Calu3 (cell line): ENCODE results near the gene KRT31. TPM values are rescaled to one million over a fixed set of nuclear protein-coding genes. Genes with fewer than 3 reads are reported as not detected.

Source experiments
- BruUV-seq: library from RNA; stranded (reverse); fragments of 400-500 nt; replicated peaks from 2 replicates; lab custom pipeline; 2021; lab: Mats Ljungman, UMichigan
- CTCF ChIA-PET: fragments of 300-600 bp; sonication (Branson Sonifier 250); formaldehyde crosslinking; loops from one replicate; lab custom pipeline; 2022; ENCODE audit warnings: antibody characterized with exemption; lab: Charles Lee
- DNase-seq: peaks from one replicate; pipeline ENCODE4 v3.0.0; 2022
- H3K27ac Mint-ChIP-seq: one replicate; pipeline ENCODE4 v1.8.0; 2022; ENCODE audit warnings: mixed read lengths; ENCODE audit not compliant: unreplicated experiment
- H3K27me3 Mint-ChIP-seq: one replicate; pipeline ENCODE4 v1.8.0; 2022; ENCODE audit warnings: mixed read lengths; ENCODE audit not compliant: unreplicated experiment
- H3K36me3 Mint-ChIP-seq: one replicate; pipeline ENCODE4 v1.8.0; 2022; ENCODE audit warnings: mild to moderate bottlenecking, moderate library complexity, mixed read lengths; ENCODE audit not compliant: insufficient read depth, unreplicated experiment
- H3K4me1 Mint-ChIP-seq: one replicate; pipeline ENCODE4 v1.8.0; 2022; ENCODE audit warnings: mild to moderate bottlenecking, low read depth, mixed read lengths; ENCODE audit not compliant: unreplicated experiment
- H3K4me3 Mint-ChIP-seq: one replicate; pipeline ENCODE4 v1.8.0; 2022; ENCODE audit warnings: mild to moderate bottlenecking, low read depth, moderate library complexity, mixed read lengths; ENCODE audit not compliant: unreplicated experiment
- H3K9me3 Mint-ChIP-seq: one replicate; pipeline ENCODE4 v1.8.0; 2022; ENCODE audit warnings: low read depth, mixed read lengths; ENCODE audit not compliant: unreplicated experiment
- CTCF ChIP-seq: fragments of 200-600 bp; IDR thresholded peaks from one replicate; pipeline ENCODE4 v1.8.0; 2022; ENCODE audit warnings: antibody characterized with exemption; ENCODE audit not compliant: unreplicated experiment
- intact Hi-C: fragments of 100-400 bp; cut with micrococcal nuclease; formaldehyde crosslinking; loops from one replicate; pipeline ENCODE4 v1.10.0; 2022; ENCODE audit not compliant: unreplicated experiment
- total RNA-seq: library from RNA; stranded (reverse); gene quantifications from 2 replicates; pipeline ENCODE4 v1.2.3, GENCODE V29; 2022

The KRT31 gene
- total RNA-seq, 1 experiment from 2014 or later: not detected

DNA sequence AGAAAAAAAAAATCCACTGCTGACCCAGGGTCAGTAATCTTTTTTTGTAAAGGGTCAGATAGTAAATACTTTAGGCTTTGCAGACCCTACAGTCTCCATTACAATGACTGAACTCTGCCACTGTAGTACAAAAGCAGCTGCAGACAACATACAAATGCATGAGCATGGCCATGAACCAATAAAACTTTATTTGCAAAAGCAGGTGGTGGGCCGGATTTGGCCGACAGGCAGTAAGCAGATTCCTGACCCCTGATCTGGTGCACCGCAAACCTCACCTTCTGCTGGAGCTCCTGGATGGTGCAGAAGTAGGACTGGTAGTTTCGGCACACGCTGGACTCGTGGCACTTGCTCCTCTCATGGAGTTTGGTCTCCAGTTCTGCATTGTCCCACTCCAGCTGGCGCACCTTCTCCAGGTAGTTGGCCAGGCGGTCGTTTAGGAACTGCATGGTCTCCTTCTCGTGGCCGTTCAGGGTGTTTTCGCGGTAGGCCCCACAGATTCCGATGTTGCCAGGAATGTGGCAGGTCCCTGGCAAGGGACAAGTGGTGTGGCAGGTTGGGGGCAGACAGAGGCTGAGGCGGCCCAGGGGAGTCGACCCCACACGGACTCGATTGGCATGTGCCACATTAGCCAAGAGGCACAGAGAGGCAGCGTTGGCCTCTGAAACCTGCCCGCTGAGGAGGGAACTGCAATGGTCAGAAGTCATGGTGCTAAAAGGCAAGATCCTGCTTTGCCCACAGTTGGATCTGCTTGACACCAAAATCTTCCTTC, 13.8 kb upstream of the KRT31 start:
- no peaks in the 10 kb centered on the region for H3K36me3 Mint-ChIP-seq
- DNase-seq: no peak
- no peaks in the 10 kb centered on the region for H3K27me3 Mint-ChIP-seq
- H3K4me1 Mint-ChIP-seq: peaks cover 33% of the 10 kb centered on the region
- H3K27ac Mint-ChIP-seq: no peak overlapping the region
- no peak for TF ChIP-seq CTCF
- no peaks in the 10 kb centered on the region for H3K9me3 Mint-ChIP-seq
- CTCF ChIA-PET: interaction anchor here (0.7 kb wide), 1 partner anchor 122 kb away, joined by 6 read pairs; no protein-coding TSS in a partner anchor
- intact Hi-C loops: loop anchor here (10.0 kb wide), 2 partner anchors 84 to 254 kb away; no protein-coding TSS in a partner anchor
- H3K4me3 Mint-ChIP-seq: no peak overlapping the region
- no TSS peak for BruUV-seq

- Mint-ChIP-seq H3K27me3 (no peaks in the 10 kb centered on the region), H3K36me3 (peaks cover 11% of the 10 kb centered on the region), H3K4me1 (peaks cover 41% of the 10 kb centered on the region), H3K4me3 (no peak overlapping the region), H3K27ac (no peak overlapping the region), H3K9me3 (no peaks in the 10 kb centered on the region)
- CTCF ChIA-PET: interaction anchor here (1.3 to 3.1 kb wide), 3 partner anchors 10 to 258 kb away, joined by 3 to 13 read pairs (median 3); no protein-coding TSS in a partner anchor
- no TSS peak for BruUV-seq
- intact Hi-C loops: no loop called here
- no peak for DNase-seq
- no peak for TF ChIP-seq CTCF
Observed at GRCh38 chr17:41407226-41407625, 9.8 kb upstream of the KRT31 start.

- Mint-ChIP-seq H3K9me3 (no peaks in the 10 kb centered on the region), H3K36me3 (peaks cover 11% of the 10 kb centered on the region), H3K27me3 (no peaks in the 10 kb centered on the region), H3K4me1 (peaks cover 44% of the 10 kb centered on the region), H3K4me3 (no peak overlapping the region), H3K27ac (no peak overlapping the region)
- BruUV-seq: no TSS peak
- peak; percentile 47 for DNase-seq
- intact Hi-C loops: no loop called here
- CTCF ChIA-PET: interaction anchor here (0.9 to 4.6 kb wide), 4 partner anchors 11 to 504 kb away, joined by 3 to 48 read pairs (median 22); no protein-coding TSS in a partner anchor
- TF ChIP-seq CTCF: no peak
Observed at GRCh38 chr17:41406205-41406604, 8.8 kb upstream of the KRT31 start.

DNA sequence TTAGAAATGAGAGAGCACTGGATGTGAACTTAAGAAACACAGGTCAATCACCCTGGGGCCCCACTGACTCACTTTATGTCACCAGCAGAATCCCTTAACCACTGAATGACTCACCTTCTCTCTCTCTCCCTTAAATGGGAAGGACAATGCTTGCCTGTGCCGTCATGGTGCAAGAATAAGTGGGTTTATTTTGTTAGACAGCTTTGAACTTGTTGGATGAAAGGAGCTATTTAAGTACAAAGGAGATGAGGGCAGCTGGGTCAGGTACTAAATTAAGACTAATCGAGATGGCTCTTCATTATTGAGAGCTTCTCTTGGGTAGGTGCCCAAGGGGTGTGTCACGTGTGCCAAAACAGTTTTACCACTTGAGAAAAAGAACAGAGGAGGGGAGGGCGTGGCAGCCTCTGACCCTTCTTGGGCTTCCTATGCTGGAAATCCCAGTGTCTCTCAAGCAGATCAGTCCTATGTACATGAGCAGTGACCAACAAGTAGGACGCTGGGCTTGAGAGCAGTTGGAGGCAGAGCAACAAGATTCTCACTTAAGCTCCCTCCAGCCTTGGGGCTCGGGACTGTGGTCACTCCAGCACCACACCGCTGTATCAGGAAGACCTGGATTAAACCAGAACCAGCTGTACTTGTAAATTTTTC, 6.7 kb upstream of the KRT31 start:
- intact Hi-C loops: loop anchor here (5.0 kb wide), 2 partner anchors 42 to 497 kb away; no protein-coding TSS in a partner anchor

More for the DNA sequence above, 6.7 kb upstream of the KRT31 start:
- H3K36me3 Mint-ChIP-seq: peaks cover 11% of the 10 kb centered on the region
- no peaks in the 10 kb centered on the region for H3K27me3 Mint-ChIP-seq
- TSS peak; percentile 92 for BruUV-seq
- CTCF ChIA-PET: interaction anchor here (0.6 to 4.6 kb wide), 25 partner anchors 9 to 495 kb away, joined by 3 to 48 read pairs (median 4); partner anchors contain the start of genes EIF1 and KRT19
- H3K27ac Mint-ChIP-seq: peak overlapping the region; percentile 92
- TF ChIP-seq CTCF: no peak
- H3K9me3 Mint-ChIP-seq: no peaks in the 10 kb centered on the region
- DNase-seq: peak; percentile 81
- H3K4me3 Mint-ChIP-seq: peak overlapping the region; percentile 12
- H3K4me1 Mint-ChIP-seq: peaks cover 48% of the 10 kb centered on the region
